HEK293T (cell line): ENCODE measurements around the gene FNDC3B.

Experiments used
- ELF4 ChIP-seq: fragments of 450-650 bp; IDR thresholded peaks from 2 replicates; pipeline ENCODE4 v1.6.1; 2017; ENCODE audit warnings: antibody characterized with exemption
- FOXM1 ChIP-seq: fragments of 450-650 bp; IDR thresholded peaks from 2 replicates; pipeline ENCODE4 v1.6.1; 2017; ENCODE audit warnings: mild to moderate bottlenecking, borderline replicate concordance
- SP1 ChIP-seq: fragments of 450-650 bp; IDR thresholded peaks from 2 replicates; pipeline ENCODE4 v1.6.1; 2017

- TF ChIP-seq SP1, result no peak
- TF ChIP-seq ELF4, result no peak
- TF ChIP-seq FOXM1, result no peak
Measured at GRCh38 chr3:172373912-172374311, 334.5 kb downstream of the FNDC3B start.
